HG03442 (cell line): ENCODE results near the gene PHETA1.
"Not testable (repeated sequence)": the region's sequence is repeated elsewhere in the genome, so short reads cannot be mapped to it uniquely, and the experiment has no call there.

Source experiments
- ATAC-seq: cut with Tn5 transposase; IDR thresholded peaks from one replicate; pipeline ENCODE4 v1.9.1; 2021; ENCODE audit warnings: mild to moderate bottlenecking, moderate library complexity; ENCODE audit not compliant: unreplicated experiment

The PHETA1 gene

GRCh38 chr12:111351026-111351425 is 17.9 kb downstream of the PHETA1 start:
- no peak for ATAC-seq

- ATAC-seq, result no peak
Observed at GRCh38 chr12:111349748-111350520, 19.0 kb downstream of the PHETA1 start.

DNA sequence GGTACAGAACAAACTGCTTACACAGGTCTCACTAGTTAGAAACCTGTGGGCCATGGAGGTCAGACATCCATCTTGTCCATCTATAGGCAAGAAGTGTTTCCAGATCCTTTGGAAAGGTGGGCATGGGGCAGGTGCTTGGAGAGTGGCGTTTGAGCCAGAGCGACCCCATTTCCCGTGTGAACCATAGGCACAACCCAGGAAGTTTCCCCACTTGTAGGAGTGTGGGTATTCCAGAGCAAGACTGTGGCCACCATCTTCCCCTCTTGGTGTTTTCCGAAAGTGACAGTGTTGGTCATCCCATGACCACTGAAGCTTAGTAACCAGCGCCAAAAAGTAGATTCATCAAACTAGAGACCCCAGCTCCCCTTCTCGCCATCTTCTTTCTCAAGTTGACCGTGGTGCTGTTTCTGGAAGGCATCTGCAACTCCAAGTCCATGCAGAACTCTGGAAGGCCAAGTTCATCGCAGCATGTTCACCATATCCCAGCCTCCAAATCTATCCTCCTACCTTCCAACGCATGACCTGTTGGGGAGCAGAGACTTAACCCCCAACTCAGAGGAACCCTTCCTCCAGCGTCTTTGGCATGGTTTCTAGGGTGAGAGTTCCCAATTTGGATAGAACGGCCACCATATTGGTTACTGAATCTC is 19.7 kb downstream of the PHETA1 start:
- ATAC-seq, result no peak

DNA sequence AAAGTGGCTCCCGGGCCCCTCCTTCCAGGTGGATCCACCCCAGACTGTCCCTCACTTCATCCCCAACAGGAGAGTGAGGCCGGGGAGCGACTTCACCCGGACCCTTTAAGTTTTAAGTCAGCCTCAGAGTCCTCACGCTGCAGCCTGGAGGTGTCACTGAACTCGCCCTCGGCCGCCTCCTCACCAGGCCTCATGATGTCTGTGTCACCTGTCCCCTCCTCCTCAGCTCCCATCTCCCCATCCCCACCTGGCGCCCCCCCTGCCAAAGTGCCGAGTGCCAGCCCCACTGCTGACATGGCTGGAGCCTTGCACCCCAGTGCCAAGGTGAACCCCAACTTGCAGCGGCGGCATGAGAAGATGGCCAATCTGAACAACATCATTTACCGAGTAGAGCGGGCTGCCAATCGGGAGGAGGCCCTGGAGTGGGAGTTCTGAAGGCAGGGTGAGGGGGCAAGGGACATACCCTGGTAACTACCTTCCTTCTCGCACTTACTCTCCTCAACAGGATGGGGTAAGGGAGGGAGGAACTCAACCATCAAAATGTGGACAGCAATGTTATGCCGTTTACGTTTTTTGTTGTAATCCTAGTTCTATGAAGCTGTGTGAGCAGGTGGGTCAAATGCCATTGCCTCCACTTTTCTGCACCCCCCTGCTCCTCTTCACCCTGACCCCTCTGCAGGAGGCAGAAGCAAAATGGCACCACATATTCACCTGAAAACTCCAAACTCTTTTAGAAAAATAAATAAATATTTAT is 20.8 kb downstream of the PHETA1 start:
- no peak for ATAC-seq

DNA sequence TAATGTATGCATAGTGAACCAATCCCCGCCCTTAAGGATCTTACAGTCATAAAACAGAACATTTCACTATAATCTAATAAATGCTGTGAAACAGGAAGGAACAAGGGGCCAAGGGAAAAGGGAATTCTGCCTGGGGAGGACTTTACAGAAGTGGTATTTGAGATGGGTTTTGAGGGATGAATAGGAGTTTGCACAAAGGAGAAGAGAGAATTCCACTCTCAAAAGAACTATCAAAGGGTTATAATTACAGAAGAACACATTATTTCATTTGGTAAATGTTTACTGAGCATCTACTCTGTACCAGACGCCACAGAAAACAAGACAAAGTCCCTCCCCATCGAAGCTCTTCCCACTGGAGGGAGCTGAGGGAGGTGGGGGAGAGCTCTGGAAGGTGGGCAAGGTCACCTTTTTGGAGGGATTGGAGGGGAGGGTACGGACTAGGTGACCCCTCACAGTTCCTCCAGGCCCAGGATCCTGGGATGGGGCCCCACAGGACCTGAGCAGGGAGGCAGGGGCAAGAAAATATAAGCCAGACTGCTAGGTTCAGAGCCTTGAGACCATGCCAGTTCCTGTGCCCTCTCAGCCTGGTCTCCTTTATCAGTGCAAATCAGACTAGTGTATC is 24.5 kb downstream of the PHETA1 start:
- ATAC-seq, result no peak

- ATAC-seq, result no peak
Observed at GRCh38 chr12:111343181-111343580, 25.7 kb downstream of the PHETA1 start.

- no peak for ATAC-seq
Observed at GRCh38 chr12:111342376-111342775, 26.5 kb downstream of the PHETA1 start.

- no peak for ATAC-seq
Observed at GRCh38 chr12:111341426-111342065, 27.3 kb downstream of the PHETA1 start.

DNA sequence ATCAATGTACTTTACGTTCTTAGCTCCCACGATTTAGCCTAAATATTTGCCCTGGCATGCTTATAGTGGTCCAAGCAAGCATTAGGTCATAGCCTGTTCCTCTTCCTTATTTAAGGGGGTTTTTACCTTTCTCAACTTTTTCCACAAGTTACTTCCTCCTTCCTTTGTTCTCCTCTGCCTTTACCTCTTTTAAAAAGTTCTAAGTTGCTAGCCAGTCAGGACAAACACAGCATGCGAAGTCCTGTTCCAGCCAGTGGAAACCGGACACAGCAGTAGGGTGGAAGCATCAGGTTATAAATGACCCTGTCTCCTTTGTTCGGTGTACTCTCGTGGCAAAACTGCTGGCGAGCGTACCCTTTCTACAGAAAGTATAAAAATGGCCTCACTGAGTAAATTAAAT is 28.2 kb downstream of the PHETA1 start:
- ATAC-seq, result not testable (repeated sequence)

GRCh38 chr12:111340231-111340630 is 28.7 kb downstream of the PHETA1 start:
- no peak for ATAC-seq

- ATAC-seq, result no peak
Observed at GRCh38 chr12:111339321-111339938, 29.5 kb downstream of the PHETA1 start.

DNA sequence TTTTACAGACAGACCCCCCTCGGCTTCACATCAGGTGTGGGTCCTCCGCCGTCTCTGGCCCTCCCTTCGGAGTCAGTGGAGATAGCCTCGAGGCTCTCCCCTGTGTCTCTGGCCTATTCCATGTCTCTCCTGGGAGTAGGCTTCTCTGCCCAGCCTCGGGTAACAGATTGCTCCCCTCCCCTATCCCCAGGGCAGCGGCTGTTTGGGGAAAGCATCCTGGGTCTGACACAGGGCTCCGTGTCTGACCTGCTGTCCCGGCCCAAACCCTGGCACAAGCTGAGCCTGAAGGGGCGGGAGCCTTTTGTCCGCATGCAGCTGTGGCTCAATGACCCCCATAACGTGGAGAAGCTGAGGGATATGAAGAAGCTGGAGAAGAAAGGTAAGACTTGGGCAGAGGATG is 30.8 kb downstream of the PHETA1 start:
- no peak for ATAC-seq

GRCh38 chr12:111337371-111337770 is 31.5 kb downstream of the PHETA1 start:
- ATAC-seq, result no peak

- not testable (repeated sequence) for ATAC-seq
Observed at GRCh38 chr12:111336411-111336810, 32.5 kb downstream of the PHETA1 start.

- ATAC-seq, result no peak
Observed at GRCh38 chr12:111335811-111336210, 33.1 kb downstream of the PHETA1 start.

- ATAC-seq, result not testable (repeated sequence)
Observed at GRCh38 chr12:111335301-111335700, 33.6 kb downstream of the PHETA1 start.

- no peak for ATAC-seq
Observed at GRCh38 chr12:111334393-111334915, 34.4 kb downstream of the PHETA1 start.

GRCh38 chr12:111330800-111331752 is 37.8 kb downstream of the PHETA1 start:
- no peak for ATAC-seq

DNA sequence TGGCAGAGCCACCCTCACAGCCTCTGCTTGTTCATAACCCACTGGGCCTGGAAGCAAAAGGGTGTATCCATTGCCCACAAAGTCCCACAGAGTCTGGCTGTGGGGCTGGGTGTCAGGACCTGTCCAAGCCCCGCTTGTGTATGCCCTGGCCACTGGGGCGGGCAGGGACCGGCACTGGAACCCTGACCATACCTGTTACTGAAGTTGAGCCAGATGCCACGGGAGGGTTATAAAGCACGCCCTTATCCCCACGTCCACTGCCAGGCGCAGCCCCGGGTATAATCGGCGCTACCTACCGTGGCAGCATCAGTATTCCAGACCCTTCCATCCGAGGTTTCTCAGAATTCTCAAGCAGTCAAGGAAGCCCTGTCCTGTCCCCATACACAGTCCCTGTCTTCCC is 40.8 kb downstream of the PHETA1 start:
- ATAC-seq, result no peak
